Iris pigment epithelial cell (primary cell): Measurements from ENCODE around the gene NOP9.
"Not testable (repeated sequence)": the region's sequence is repeated elsewhere in the genome, so short reads cannot be mapped to it uniquely, and the experiment has no call there.

Experiments
- DNase-seq: peaks from one replicate; pipeline ENCODE4 v3.0.0-alpha.2; 2011; ENCODE audit warnings: low read depth

The NOP9 gene

DNA sequence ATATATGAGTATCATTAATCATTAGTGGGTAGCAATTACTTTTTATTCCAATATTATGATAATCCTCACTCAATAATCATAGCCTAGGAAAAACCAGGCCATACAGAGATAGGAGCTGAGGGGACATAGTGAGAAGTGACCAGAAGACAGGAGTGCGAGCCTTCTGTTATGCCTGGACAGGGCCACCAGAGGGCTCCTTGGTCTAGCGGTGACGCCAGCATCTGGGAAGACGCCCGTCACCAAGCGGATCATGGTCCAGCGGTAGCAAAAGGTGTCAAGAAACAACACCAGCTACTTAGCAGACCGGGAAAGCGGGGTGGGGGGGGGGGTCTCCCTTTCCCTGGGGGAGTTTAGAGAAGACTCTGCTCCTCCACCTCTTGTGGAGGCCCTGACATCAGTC lies 28.3 kb downstream of the NOP9 start:
- DNase-seq = not testable (repeated sequence)

DNA sequence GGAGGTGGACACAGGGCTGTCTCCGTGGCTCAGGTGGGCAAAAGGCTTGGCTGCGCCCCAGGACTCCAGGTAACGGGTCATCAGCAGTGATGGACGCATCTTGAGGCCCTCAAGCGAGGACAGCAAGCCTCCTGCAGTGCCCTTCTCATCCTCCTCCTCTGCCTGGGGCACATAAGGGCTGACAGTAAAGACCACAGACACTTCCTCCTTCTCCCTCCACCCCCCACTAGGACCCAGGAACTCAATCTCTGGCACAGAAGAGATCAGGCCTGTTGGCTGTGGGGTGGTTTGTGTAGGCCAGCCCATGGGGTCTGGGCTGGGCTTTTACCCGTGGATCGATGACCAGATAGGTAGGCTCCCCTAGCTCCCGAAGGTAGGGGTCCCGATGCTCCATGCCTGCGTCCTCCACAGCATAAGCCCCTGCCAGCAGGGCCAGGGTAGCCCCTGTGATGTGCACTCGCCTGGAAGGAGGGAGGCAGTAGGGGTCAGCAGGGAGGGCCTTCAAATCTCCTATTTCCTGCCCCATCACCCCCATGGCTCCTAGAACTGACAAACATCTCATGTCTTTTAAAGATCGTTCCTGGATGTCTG lies 29.5 kb downstream of the NOP9 start:
- no peak for DNase-seq

- no peak for DNase-seq
Observed at GRCh38 chr14:24329736-24330135, 30.1 kb downstream of the NOP9 start.

DNA sequence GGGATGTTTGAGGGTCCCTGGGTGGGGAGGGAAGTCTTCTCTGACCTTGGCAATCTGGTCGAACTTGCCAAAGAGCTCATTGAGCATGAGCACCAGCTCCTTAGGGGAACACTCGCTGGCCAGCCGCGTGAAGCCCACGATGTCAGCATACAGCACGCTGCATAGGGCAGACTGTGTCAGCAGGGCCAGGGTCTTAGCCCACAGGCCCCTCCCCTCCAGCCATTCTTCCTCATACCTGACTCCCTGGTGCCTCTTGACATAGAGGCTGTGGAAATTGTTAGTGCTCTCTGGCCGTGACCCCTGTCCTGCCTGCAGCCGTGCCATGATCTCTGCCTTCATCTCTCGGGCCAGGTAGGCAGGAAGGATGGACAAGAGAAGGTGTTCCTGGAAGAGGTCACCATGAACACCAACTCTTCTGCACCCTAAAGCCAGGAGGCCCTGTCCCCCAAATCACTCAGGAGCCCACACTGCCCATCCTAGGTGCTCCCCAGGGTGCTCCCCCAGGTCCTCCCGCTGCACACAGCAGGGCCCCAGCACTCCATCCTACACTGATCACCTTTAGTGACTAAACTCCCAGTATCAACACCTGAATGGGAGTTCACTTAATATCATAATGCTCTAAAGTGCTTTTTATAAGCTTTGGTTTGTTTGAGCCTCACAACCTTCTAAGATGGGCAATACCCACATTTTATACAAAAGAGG lies 31.5 kb downstream of the NOP9 start:
- DNase-seq = no peak

DNA sequence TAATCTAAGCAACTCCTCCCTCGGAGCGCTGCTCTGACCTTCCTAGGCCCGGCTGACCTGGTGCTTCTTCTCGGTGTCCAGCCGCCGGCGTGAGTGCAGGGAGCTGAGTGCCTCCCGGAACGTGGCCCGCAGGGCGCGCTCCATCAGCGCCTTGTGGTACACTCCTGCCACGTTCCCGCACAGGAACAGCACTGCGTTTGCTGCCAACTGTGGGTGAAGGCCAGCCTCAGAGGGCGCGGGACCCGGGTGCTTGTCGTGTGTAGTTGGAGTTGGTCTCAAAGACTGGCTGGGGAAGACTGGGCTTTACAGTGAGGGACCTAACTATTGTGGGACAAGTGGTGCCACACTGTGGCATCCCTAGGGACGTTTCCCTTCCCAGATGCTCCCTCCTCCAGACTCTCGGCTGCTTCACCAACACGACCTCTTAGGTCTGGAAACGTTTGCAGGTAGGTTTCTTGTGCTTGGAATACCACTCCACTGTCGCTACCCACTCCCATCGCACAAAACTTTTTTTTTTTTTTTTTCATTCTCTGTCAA lies 32.1 kb downstream of the NOP9 start:
- DNase-seq = no peak

GRCh38 chr14:24332268-24332993 lies 32.8 kb downstream of the NOP9 start:
- peak; percentile 47 for DNase-seq

DNA sequence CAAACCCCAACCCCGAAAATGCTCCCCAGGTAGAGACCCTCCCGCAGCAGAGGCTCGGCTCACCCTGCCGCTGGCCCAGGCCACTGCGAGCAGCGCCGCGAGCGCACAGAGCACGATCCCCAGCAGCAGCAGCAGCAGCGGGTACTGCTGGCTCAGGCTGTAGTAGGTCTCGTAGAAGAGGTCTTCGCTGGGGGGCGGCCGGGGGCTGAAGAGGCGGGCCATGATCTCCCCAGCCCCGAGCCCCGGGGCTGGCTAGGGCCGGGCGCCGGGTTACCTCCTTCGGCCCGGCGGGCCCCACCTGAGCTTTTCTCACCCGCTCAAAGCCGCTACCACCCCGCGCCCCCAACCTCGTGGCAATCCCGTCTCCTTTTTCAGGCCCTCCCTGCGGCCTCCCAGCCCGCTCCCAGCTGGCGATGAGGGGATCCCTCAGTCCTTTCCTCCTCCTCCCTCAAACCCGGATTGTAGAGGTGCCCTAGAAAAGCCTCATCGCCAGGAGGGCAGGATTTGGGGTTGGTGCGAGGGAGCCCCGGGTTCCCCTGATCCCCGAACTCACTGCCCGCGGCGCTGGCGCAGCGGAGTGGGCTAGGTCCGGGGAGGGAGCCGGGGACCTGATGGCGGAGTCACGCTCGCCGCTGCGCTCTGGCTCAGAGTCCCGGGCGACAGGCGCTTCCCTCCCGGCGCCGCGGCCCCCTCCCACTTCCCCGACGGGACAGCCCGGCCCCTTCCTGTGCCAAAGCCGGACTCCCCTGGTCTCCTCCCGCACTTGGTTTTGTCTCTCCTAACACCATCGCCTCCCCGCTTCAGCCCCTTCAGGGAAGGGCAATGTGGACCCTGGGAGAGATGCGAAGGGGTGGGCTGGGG lies 35.0 kb downstream of the NOP9 start, which contains the start of gene ADCY4:
Gene ADCY4 (minus strand): TSS at position 641 of the 861 bp plus-strand sequence. CDS start 419 bp downstream, at position 222.
- no peak for DNase-seq

DNA sequence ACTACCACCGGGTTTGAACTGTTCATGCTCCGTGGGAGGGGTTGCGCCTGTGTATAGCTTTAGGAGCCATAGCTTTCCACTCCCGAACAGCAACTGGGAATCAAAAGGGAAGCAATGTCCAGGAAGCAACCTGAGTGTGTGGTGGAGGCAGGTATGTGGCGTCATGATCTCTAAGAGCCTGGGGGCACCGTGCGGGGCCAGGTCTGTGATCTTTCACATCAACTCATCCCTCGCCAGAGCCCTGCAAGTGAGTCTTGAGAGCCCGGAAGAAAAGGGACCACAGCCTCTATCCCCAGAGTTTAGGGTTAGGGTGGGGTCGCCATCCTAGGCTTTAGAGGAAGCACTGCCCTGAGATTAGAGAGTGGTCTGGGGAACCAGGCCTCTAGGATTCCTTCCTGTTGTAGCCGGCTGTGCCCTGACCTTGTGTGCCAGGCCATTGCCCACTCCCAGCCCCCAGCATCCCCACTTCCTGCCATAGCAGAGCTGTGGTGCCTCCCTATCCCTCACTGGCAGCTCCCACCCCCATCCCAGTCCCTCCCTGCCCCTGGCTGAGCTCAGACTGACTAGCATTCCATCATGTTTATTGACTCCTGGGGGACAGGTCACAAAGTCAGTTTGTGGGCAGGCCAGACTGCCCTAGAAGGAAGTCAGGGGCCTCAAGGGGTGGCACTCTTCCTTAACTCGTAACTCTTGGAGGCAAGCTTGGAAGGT lies 36.0 kb downstream of the NOP9 start:
- no peak for DNase-seq

DNA sequence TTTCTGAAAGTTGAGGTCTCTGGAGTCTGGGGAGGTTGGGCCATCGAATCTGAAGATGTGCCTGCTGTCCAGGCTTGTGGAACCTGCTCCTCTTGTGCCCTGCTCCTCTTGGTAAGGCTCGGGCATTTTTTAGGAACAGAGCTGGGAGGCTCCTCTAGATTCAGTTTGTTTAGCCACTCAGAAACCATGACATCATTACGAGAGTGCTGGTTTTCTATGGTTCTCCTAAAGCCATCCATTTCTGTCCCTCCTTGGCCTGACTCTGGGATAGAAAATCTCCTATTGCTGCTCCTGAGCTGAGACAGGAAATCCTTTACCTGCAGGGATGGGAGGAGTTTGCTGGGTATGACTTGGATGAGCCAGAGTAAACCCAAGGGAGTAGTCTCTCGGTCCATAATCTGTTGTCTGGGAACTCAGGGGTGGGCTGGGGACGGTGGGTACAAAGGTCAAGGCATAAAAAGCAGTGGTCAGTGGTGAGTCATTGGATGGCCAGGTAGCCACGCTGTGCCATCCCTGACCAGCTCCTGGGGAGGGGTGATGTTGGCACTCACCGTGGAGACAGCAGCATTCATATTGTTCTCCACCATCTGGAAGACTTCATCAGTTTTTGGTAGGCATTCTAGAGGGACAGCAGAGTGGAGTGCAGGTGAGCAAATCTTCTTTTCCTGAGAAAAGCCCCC lies 37.6 kb downstream of the NOP9 start:
- no peak for DNase-seq

GRCh38 chr14:24337824-24338175 lies 38.1 kb downstream of the NOP9 start:
- no peak for DNase-seq

DNA sequence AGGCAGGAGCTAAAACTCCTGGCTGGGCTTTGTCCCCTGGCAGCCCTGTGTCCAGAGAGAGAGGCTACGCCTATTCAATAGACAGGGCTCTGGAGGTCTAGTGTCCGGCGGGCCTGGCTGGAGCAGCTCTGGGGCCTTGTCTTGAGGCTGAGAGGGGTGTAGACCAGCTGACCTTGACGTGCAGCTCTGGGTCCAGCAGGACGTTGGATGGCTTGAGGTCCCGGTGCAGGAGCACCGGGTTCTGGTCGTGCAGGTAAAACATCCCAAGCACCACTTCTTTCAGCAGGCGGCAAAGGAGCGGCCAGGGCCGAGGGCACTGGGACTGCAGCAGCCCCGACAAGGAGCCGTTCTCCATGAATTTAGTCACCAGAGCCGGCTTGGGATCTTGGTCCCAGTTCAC lies 39.2 kb downstream of the NOP9 start:
- DNase-seq = no peak

GRCh38 chr14:24339284-24340151 lies 39.9 kb downstream of the NOP9 start, which contains the start of gene RIPK3:
Gene RIPK3, minus strand, starts transcription at chr14:24339991. Its CDS starts 165 bp downstream, at chr14:24339826.
- no peak for DNase-seq

DNA sequence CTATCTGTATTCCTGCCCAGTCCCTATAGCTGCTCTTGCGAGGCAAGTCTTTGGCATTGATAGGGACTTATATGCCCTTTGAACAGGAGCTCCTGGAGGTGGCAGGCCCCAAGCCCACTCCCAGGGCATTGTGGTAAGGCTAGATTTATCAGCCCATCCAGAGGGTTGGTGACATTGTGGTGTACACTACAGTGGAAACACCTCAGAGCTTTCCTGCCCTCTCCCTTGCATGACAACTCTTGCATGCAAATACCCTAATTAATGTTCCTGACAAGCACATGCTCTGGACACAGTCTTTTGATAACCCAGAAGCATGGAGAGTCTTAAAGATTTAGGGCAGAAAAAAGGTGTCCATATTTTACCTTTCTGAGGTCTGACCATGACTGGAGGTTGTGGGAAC lies 41.0 kb downstream of the NOP9 start:
- DNase-seq = no peak

GRCh38 chr14:24342889-24343288 lies 43.2 kb downstream of the NOP9 start:
- DNase-seq = no peak

- no peak for DNase-seq
Observed at GRCh38 chr14:24343795-24344660, 44.4 kb downstream of the NOP9 start.

DNA sequence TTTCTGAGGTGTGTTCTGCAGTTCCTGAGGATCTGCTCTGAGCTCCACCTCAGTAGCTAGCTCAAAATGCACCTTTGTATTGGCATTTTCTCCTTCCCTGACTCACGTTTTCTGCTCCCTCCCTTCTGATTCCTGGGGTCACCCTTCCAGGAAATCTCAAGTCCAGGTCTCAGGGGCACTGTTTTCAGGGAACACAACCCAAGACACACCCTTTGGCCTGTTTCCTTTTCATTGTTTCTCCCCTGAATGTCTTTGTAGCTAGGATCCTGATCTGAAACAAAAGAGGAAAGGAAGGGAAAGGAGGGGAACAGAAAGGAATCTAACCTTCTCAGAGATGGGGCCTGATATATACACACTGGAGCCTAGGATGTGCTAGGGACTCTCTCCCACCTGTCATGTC lies 47.5 kb downstream of the NOP9 start:
- no peak for DNase-seq

DNA sequence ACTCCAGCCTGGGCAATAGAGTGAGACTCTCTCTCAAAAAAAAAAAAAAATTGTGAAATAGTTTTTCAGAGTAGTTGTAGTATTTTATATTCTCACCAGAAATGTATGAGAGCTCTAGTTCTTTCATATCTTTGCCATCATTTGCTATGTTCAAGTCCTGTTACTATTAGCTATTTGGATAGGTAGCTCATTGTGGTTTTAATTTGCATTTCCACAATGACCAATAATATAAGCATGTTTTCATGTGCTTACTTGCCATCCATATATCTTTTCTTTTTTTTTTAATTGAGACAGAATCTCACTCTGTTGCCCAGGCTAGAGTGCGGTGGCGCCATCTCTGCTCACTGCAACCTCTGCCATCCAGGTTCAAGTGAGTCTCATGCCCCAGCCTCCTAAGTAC lies 48.5 kb downstream of the NOP9 start:
- no peak for DNase-seq

- no peak for DNase-seq
Observed at GRCh38 chr14:24349742-24350141, 50.1 kb downstream of the NOP9 start.

- DNase-seq = peak; percentile 43
Observed at GRCh38 chr14:24351517-24351916, 51.9 kb downstream of the NOP9 start.
